HG03175 (cell line): ENCODE measurements around the gene SHISA5.
"Not testable (repeated sequence)": the region's sequence is repeated elsewhere in the genome, so short reads cannot be mapped to it uniquely, and the experiment has no call there.

Experiments used
- ATAC-seq: cut with Tn5 transposase; IDR thresholded peaks from one replicate; pipeline ENCODE4 v1.9.1; 2021; ENCODE audit warnings: mild to moderate bottlenecking, moderate library complexity; ENCODE audit not compliant: unreplicated experiment

Gene SHISA5

DNA sequence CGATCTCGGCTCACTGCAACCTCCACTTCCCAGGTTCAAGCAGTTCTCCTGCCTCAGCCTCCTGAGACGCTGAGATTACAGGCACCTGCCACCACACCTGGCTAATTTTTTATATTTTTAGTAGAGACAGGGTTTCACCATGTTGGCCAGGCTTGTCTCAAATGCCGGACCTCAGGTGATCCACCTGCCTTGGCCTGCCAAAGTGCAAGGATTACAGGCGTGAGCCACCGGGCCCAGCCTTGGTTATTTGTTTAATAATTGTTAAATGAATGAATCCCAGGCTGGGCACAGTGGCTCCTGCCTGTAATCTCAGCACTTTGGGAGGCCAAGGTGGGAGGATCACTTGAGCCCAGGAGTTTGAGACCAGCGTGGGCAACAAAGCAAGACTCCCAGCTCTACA is 42.2 kb downstream of the SHISA5 start:
- ATAC-seq, result not testable (repeated sequence)

DNA sequence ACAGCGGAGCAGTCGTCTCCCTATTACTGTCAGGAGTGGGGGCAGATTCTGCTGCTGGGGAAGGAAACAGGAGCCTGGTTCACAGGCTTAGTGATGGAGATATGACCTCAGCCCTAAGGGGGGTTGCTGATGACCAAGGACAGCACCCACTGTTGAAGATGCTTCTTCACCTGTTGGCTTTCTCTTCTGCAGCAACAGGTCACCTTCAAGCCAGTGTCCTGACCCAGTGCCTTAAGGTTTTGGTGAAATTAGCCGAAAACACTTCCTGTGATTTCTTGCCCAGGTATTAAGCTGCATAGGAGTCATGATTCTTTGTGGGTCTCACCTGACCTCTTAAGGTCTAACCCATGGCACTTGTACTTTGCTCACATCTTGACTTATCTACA is 43.5 kb downstream of the SHISA5 start:
- no peak for ATAC-seq

- ATAC-seq, result no peak
These were observed 44.0 kb downstream of the SHISA5 start for GRCh38 chr3:48459773-48460516.

DNA sequence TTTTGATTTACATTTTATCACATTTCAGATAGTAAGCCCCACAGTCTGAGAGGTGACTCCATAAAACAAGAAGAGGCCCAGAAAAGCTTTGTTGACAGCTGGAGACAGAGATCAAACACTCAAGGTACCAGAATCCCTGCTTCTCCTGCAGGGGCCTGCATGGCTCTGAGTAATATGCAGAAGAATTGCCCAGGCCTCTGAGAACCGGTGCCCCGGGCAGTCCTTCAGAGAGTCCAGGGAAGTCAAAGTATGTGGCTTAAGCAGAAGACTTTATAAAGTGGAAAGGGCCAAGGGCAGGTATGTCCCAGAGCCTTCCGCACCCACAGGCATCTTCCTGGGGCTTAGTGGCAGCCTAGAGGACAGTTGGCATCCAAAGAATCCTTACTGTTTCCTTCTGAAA is 44.6 kb downstream of the SHISA5 start:
- ATAC-seq, result no peak

GRCh38 chr3:48456456-48456855 is 47.5 kb downstream of the SHISA5 start:
- ATAC-seq, result no peak

GRCh38 chr3:48451270-48451669 is 52.7 kb downstream of the SHISA5 start:
- ATAC-seq, result no peak

- ATAC-seq, result peak; percentile 94
These were observed 57.4 kb downstream of the SHISA5 start, which contains the start of gene ATRIP for GRCh38 chr3:48446425-48447193. ATRIP (plus strand) TSS chr3:48446737; CDS start chr3:48446846, 109 bp downstream.

DNA sequence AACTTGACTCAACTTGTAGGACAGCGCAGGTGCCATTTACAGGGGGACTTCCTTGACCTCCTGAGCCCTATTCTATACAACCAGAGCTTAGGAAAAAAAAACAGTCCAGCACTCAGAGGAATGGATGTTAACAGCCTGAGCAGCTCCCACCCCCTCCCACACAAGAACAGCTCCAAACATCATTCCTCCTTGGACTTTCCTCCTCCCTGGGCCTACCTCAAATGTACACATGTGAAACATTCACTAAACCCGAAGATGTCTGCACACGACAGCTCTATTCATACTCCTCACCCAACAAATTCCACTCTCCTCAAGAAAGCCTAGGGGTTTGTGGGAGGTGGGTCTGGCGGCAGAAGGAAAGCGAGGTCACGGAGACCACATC is 57.9 kb downstream of the SHISA5 start:
- no peak for ATAC-seq

DNA sequence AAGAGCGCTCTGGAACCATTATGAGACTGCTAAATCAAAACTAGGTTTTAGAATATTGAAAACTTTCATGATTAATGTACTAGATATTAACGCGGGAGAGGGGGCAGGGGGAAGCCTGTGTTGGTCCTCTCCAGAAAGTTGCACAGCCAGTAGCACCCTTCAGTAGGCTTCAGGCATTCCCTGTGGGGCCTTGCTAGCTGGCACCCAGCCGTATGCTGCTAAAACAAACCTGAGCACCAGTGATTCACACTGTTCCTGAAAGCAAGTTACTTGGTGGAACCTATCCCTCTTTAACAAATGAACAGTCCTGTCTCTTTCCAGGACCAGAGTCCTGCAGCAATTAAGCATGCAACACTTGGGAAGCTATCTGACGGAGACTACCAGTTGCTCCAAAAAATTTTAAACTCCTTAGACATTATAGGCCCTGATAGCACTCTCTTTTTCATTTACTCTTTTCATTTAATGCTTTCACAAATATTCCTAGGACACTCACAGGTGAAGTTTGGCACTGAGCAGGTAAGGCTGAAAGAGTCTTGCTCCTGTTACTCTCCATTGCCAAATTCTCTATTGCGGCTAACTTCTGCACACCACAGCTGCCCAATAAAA is 58.6 kb downstream of the SHISA5 start:
- no peak for ATAC-seq

- ATAC-seq, result no peak
These were observed 62.0 kb downstream of the SHISA5 start for GRCh38 chr3:48441940-48442339.

DNA sequence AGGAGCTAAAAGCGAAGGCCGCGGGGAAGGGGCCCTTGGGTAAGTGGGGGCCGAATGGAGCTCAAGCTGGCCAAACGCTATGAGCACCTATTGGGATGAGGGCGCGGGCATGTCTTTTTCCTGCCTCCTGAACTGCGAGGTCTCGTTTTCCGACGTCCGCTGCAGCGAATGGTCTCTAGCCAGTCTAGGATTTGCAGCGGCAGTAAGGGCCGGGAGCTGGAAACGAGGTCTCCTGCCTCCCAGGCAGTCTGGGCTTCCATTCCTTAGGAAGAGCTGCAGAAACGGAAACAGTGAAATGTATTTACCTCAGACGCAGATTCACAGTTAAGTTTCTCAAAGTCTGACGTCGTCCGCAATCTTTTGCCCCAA is 63.4 kb downstream of the SHISA5 start:
- no peak for ATAC-seq

- ATAC-seq, result peak; percentile 96
These were observed 64.0 kb downstream of the SHISA5 start, which contains the start of the genes CCDC51 and TMA7 for GRCh38 chr3:48439820-48440589. CCDC51 (minus strand) TSS chr3:48440119; CDS start chr3:48435128, 4,991 bp downstream. TMA7 (plus strand) TSS chr3:48440257; CDS start chr3:48440297, 40 bp downstream.

DNA sequence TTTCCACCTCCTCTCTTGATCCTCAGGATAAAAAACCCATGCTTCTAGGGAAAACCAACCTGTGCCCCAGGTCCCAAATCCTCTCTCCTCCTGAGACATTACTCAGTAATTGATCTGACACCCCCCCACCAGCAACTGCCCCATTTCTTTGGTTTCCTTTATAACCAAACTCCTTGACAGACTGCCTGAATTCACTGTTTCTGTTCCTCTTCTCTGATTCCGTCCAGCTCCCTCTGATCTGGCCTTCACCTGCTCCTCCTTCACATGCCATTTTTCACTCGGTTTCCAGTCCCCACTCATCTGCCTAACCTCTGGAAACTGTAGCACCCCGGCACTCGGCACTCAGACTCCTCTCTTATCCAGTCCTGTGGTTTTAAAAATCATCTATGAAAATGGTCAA is 66.2 kb downstream of the SHISA5 start:
- ATAC-seq, result no peak

- ATAC-seq, result no peak
These were observed 67.1 kb downstream of the SHISA5 start for GRCh38 chr3:48436855-48437254.

- no peak for ATAC-seq
These were observed 67.5 kb downstream of the SHISA5 start for GRCh38 chr3:48436477-48436787.

GRCh38 chr3:48435774-48436476 is 68.0 kb downstream of the SHISA5 start:
- ATAC-seq, result no peak

GRCh38 chr3:48435223-48435595 is 68.8 kb downstream of the SHISA5 start:
- ATAC-seq, result no peak

GRCh38 chr3:48434591-48435222 is 69.3 kb downstream of the SHISA5 start:
- no peak for ATAC-seq

DNA sequence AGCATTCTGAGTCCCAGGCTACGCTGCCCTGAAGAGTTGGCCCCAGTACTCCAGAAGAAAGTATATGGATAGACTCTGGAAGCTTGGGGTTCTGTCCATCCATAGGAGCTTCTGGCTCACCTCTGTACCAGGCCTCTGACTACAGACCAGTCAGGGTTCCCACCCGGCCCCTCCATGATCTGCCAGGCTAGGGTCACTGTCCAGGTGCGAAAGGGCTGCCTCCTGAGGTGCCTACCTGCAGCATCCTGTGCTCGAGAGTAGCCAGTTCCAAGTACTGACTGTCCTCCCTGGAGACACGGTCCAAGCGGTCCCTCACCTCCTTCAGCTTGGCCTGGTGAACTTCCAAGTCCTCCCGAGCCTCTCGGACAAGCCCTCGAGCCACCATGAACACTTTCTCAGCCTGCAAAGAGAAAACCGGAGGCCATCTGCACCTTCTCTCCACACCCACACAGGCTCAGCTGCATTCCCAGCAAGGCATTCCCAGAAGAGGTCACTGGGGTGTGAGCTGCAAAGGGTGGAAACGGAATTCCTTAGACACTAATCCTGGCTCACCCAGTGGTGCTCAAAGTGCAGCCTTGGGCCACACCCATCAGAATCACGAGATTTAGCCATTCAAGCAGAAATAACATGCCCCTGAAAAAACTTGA is 70.4 kb downstream of the SHISA5 start:
- no peak for ATAC-seq
